Left lobe of liver (tissue), 2 donors: Measurements from ENCODE around the gene LTA. TPM values are rescaled to one million over a fixed set of nuclear protein-coding genes. Genes with fewer than 3 reads are reported as not detected.
A peak's percentile ranks its signal among the peaks of the same experiment; 100 is the strongest.

Experiments
- ATAC-seq: fragments of 200-7000 bp; cut with Tn5 transposase; one replicate; pipeline ENCODE4 v1.9.1; 2020; ENCODE audit warnings: mild to moderate bottlenecking, moderate library complexity
- DNase-seq: peaks from one replicate; pipeline ENCODE4 v3.0.0-alpha.2; 2020; ENCODE audit warnings: low spot score
- total RNA-seq: library from RNA; stranded (reverse); gene quantifications from one replicate; pipeline ENCODE4 v1.2.1, GENCODE V29; 2021
- donor health status: DM: no; HTN: no; CAD: no; lungs with moderate emphysema.
- donor health status: DM: no; HTN: yes; CAD: no.

The LTA gene
- total RNA-seq, 1 donor from 2014 or later, result 0.93 TPM

DNA sequence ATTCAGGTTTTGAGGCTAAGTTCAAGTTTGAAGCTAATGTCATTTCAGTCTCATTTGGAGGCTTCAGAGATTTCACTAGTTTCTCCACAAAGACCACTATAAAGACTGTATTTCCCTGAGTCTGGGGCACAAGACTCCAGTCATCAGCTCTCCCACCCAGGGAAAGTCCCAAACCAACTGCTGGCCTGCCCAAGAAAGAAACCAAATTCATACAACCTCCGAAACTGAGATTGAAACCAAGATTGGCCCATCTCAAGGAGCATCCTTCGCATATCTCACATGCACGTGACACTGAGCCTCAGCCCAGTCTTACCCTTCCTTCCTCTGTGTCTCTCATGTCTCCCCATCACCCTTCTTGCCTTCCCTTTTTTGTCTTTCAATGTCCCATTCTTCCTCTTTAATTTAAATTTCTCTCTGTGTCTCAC, 3.5 kb upstream of the LTA start:
- ATAC-seq (peak; percentile 23), DNase-seq (no peak)

DNA sequence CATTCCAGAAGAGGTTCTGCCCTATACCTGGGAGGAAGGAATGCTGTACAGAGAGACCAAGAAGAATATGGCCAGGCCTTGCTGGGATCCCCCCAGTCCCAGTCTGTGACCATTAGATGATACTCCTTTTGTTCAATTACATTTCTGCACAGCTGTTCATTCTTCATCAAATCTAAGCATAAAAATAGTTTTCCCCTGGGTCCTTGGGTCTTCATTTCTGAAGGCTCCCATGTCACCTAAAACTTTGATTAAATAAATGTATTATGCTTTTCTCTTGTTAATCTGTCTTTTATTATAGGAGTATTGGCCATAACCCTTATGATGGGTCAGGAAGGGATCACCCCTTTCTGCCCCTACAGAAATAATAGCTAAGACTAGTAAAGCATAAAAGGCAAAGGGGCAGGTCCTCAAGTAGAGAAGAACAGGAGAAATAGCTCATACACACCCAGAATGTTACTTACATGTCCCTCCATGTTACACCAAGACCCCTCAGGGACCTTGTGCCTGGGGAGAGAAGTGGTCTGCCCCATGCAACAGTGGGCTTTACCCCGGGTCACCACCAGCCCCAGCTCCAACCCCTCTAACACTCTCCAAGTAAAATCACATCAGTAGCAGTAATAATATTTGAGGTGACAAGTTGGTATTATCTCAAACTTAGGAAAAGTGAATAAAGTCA, 2.1 kb upstream of the LTA start:
- ATAC-seq, result no peak
- no peak for DNase-seq

DNA sequence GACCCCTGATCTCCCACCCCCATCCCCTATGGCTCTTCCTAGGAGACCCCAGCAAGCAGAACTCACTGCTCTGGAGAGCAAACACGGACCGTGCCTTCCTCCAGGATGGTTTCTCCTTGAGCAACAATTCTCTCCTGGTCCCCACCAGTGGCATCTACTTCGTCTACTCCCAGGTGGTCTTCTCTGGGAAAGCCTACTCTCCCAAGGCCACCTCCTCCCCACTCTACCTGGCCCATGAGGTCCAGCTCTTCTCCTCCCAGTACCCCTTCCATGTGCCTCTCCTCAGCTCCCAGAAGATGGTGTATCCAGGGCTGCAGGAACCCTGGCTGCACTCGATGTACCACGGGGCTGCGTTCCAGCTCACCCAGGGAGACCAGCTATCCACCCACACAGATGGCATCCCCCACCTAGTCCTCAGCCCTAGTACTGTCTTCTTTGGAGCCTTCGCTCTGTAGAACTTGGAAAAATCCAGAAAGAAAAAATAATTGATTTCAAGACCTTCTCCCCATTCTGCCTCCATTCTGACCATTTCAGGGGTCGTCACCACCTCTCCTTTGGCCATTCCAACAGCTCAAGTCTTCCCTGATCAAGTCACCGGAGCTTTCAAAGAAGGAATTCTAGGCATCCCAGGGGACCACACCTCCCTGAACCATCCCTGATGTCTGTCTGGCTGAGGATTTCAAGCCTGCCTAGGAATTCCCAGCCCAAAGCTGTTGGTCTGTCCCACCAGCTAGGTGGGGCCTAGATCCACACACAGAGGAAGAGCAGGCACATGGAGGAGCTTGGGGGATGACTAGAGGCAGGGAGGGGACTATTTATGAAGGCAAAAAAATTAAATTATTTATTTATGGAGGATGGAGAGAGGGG, 1.4 kb downstream of the LTA start:
- ATAC-seq, result no peak
- no peak for DNase-seq

DNA sequence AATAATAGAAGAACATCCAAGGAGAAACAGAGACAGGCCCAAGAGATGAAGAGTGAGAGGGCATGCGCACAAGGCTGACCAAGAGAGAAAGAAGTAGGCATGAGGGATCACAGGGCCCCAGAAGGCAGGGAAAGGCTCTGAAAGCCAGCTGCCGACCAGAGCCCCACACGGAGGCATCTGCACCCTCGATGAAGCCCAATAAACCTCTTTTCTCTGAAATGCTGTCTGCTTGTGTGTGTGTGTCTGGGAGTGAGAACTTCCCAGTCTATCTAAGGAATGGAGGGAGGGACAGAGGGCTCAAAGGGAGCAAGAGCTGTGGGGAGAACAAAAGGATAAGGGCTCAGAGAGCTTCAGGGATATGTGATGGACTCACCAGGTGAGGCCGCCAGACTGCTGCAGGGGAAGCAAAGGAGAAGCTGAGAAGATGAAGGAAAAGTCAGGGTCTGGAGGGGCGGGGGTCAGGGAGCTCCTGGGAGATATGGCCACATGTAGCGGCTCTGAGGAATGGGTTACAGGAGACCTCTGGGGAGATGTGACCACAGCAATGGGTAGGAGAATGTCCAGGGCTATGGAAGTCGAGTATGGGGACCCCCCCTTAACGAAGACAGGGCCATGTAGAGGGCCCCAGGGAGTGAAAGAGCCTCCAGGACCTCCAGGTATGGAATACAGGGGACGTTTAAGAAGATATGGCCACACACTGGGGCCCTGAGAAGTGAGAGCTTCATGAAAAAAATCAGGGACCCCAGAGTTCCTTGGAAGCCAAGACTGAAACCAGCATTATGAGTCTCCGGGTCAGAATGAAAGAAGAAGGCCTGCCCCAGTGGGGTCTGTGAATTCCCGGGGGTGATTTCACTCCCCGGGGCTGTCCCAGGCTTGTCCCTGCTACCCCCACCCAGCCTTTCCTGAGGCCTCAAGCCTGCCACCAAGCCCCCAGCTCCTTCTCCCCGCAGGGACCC, 2.3 kb downstream of the LTA start:
- DNase-seq (no peak), ATAC-seq (no peak)

DNA sequence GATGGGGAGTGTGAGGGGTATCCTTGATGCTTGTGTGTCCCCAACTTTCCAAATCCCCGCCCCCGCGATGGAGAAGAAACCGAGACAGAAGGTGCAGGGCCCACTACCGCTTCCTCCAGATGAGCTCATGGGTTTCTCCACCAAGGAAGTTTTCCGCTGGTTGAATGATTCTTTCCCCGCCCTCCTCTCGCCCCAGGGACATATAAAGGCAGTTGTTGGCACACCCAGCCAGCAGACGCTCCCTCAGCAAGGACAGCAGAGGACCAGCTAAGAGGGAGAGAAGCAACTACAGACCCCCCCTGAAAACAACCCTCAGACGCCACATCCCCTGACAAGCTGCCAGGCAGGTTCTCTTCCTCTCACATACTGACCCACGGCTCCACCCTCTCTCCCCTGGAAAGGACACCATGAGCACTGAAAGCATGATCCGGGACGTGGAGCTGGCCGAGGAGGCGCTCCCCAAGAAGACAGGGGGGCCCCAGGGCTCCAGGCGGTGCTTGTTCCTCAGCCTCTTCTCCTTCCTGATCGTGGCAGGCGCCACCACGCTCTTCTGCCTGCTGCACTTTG, 3.3 kb downstream of the LTA start, which contains the start of gene TNF:
Gene TNF, plus strand, starts transcription at position 231 of the 567 bp plus-strand sequence. Its CDS starts 177 bp downstream, at position 408.
- ATAC-seq (peak; percentile 41), DNase-seq (no peak)

DNA sequence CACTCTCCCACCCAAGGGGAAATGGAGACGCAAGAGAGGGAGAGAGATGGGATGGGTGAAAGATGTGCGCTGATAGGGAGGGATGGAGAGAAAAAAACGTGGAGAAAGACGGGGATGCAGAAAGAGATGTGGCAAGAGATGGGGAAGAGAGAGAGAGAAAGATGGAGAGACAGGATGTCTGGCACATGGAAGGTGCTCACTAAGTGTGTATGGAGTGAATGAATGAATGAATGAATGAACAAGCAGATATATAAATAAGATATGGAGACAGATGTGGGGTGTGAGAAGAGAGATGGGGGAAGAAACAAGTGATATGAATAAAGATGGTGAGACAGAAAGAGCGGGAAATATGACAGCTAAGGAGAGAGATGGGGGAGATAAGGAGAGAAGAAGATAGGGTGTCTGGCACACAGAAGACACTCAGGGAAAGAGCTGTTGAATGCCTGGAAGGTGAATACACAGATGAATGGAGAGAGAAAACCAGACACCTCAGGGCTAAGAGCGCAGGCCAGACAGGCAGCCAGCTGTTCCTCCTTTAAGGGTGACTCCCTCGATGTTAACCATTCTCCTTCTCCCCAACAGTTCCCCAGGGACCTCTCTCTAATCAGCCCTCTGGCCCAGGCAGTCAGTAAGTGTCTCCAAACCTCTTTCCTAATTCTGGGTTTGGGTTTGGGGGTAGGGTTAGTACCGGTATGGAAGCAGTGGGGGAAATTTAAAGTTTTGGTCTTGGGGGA, 4.0 kb downstream of the LTA start:
- DNase-seq (no peak), ATAC-seq (no peak)

DNA sequence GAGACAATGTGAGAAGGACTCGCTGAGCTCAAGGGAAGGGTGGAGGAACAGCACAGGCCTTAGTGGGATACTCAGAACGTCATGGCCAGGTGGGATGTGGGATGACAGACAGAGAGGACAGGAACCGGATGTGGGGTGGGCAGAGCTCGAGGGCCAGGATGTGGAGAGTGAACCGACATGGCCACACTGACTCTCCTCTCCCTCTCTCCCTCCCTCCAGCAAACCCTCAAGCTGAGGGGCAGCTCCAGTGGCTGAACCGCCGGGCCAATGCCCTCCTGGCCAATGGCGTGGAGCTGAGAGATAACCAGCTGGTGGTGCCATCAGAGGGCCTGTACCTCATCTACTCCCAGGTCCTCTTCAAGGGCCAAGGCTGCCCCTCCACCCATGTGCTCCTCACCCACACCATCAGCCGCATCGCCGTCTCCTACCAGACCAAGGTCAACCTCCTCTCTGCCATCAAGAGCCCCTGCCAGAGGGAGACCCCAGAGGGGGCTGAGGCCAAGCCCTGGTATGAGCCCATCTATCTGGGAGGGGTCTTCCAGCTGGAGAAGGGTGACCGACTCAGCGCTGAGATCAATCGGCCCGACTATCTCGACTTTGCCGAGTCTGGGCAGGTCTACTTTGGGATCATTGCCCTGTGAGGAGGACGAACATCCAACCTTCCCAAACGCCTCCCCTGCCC, 4.9 kb downstream of the LTA start:
- DNase-seq (no peak), ATAC-seq (no peak)

DNA sequence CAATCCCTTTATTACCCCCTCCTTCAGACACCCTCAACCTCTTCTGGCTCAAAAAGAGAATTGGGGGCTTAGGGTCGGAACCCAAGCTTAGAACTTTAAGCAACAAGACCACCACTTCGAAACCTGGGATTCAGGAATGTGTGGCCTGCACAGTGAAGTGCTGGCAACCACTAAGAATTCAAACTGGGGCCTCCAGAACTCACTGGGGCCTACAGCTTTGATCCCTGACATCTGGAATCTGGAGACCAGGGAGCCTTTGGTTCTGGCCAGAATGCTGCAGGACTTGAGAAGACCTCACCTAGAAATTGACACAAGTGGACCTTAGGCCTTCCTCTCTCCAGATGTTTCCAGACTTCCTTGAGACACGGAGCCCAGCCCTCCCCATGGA, 5.5 kb downstream of the LTA start:
- DNase-seq (no peak), ATAC-seq (no peak)

DNA sequence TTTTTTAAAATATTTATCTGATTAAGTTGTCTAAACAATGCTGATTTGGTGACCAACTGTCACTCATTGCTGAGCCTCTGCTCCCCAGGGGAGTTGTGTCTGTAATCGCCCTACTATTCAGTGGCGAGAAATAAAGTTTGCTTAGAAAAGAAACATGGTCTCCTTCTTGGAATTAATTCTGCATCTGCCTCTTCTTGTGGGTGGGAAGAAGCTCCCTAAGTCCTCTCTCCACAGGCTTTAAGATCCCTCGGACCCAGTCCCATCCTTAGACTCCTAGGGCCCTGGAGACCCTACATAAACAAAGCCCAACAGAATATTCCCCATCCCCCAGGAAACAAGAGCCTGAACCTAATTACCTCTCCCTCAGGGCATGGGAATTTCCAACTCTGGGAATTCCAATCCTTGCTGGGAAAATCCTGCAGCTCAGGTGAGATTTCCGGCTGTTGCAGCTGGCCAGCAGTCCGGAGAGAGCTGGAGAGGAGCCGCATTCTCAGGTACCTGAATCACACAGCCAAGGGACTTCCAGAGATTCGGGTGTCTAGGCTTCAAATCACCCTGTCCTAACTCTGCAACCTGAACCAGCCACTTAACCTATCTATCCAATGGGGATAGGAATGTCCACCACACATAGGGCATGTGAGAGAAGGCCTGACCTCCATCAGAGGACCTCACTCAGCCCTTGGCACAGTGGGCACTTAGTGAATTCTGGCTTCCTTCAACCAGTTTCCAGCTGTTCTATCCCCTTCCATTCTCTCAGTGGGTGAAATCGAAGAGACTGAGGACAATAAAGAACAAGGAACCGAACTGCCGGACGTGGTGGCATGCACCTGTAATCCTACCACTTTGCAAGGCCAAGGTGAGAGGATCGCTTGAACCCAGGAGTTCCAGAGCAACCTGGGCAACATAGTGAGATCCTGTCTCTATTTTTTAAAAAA, 6.4 kb downstream of the LTA start:
- DNase-seq (no peak), ATAC-seq (no peak)

DNA sequence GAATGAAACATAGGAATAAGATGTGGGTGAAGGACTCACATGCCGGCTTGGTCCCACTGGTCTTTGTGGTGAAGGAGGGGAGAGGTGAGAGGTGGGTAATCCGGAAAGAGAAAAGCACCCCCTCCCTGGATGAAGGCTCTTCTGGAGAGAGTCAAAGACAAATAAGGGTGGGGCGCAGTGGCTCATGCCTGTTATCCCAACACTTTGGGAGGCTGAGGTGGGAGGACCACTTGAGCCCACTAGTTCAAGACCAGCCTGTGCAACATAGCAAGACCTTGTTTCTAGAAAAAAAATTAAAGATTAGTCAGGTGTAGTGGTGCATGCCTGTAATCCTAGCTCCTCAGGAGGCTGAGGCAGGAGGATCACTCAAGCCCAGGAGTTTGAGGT, 7.0 kb downstream of the LTA start:
- DNase-seq (no peak), ATAC-seq (no peak)

DNA sequence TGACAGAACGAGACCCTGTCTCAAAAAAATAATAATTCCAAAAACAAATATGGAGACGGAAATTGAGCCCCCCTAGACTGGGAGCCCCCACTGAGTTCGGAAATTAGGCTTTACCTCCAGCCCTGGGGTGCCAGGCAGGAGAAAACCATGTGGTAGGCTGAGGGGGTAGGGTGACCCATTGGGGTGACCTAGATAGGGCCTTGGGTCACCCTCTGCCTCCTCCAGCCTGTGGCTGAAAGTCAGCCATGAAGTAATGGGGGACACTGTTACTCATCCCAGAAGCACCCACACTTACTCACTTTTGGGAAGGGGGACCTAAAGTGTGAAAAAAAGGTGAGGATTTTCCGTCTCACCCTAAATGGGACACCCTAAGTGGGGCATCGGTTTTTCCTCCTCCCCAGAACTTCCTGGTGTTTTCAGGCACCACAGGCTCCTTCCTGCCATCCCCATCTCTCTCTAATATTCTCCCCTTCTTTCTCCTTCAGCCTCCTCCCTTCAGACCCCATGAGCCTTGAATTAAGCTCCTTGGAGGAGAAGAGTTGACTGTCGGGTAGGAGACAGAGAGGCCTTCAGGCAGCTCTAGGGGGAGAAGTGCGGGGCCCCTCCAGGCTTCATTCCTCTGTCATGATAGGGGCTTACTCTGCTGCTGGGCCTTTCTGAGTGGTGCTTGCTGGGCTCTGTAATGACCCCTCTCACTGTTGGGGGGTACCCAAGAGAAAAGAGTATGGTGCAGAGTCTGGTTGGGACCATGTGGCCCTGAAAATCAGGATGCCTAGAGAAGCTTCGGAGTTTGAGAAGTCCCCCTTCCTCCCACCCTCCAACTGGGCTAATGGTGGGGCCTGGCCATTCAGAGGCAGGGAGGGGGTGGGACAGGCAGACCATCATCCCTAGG, 7.7 kb downstream of the LTA start:
- no peak for DNase-seq
- ATAC-seq, result no peak

DNA sequence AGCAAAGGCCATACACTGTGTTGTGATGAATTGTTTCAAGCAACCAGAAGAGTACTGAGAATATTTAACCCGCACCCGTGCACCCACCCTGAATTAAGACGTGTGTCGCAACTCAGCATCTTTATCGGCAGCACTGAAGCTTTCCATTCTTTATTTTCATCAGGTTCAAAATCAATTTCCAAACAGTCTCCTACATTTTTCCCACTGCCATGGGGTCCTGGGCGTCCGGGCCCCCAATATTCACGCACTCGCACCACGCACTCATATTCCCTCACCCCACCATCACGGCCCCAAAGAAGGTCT, 8.3 kb downstream of the LTA start:
- ATAC-seq, result no peak
- no peak for DNase-seq

DNA sequence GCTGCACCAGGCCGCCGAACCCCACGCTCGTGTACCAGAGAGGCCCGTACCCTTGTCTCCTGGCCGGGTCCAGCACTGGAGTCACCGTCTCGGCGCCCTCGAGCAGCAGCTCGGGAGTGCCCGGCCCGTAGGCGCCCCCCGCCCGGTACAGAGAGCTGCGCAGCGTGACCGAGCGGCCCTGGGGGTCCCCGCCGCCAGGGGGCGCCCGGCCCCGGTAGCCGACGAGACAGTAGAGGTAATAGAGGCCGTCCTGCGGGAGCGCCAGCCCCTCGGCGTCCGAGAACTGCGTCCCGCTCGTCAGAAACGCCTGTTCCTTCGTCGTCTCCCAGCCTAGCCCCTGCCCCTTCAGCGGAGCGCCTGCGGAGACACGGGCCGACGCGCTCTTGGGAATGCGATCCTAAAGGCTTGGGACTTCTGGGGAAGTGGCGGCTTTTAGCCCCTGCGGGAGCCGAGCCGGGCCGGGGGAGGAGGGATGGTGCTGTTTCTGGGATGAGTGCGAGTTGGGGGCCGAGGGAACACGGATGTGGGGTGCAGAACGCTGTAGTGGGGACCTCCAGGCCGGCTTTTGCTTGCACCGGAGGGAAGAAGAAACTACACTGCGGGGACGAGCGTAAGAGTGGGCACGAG, 8.8 kb downstream of the LTA start:
- ATAC-seq (peak; percentile 98), DNase-seq (peak; percentile 87)

DNA sequence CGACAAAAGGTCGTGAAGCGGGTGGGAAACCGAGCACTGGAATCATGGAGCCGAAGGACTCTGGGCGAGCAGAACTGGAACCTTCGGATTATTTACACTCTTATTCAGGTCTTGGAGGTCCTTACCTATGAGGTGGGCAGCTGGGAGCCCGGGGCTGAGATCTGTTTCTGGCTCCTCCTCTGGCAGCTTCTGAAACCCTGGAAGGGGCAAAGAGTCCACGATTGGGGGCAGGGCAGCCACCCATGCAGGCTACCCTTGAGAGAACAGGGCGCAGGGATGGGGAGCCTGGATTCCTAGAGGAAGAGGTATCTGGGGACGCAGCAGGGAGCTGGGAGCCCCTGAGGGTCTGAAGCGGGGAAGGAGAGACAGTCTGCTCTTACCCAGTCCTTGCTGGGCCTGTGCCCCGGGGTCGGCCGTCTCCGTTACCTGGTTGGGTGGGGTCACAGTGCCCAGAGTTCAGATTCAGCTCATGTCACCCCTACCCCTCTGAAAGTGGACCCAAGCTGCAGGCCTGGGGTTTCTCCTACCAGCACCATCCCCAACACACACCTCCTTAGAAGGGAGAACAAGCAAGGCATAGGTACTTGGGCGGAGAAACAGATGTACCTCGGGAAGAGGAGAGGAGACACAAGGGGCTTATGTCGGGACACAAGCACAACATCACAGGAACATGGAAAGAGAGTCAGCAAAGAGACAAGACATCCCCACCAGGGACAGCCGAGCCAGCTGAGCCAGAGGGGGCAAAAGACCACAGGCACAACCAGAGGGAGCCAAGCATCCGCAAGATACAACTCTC, 9.5 kb downstream of the LTA start:
- no peak for DNase-seq
- ATAC-seq, result peak; percentile 65

DNA sequence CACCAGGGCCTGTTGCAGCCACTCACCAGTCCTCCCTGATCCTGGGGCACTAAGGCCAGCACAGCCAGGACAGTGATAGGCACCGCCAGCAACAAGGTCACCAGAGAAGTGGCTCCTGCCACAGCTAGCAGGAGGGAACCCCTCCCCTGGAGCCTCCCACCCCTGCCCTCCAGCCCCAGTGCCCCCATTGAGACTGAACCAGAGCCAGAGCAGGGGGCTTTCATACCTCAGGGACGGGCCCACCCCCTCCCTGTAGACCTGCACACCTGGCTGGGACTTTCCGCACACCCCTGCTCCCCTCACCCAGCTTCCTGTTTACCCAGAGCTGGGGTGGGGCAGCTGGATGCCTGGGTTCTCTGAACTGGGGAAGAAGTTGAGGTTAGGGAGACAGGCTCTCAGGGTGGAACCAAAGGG, 10.1 kb downstream of the LTA start, which contains the start of gene LTB:
Gene LTB, minus strand, starts transcription at position 195 of the 414 bp plus-strand sequence. Its CDS starts 7 bp downstream, at position 188.
- DNase-seq (no peak), ATAC-seq (no peak)

DNA sequence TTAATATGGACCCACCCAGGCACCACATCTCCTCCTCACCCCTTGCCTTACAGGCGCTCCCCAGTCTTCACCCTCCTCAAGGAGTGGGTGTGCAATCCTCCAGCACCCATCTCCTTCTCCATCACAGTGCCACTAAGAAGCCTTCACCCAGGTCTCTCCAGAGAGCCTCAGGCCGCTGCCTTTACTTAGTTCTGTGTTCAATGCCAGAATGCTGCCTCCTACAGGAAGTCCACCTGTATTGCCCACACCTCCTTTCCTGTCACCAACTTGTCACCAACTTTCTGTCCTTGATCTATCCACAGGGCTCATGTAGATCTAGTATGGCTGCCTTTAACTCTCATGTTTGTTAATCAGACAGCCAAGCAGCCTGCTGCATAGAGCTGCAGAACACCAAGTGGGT, 13.4 kb downstream of the LTA start:
- ATAC-seq (no peak), DNase-seq (no peak)
